HCT116 (cell line): ENCODE data around the gene SEMA5B. TPM values are rescaled to one million over a fixed set of nuclear protein-coding genes. Genes with fewer than 3 reads are reported as not detected.

Experiments used
- ATAC-seq: fragments of 200-7000 bp; cut with Tn5 transposase; 2 replicates; pipeline ENCODE4 v1.9.1; 2020; ENCODE audit warnings: mild to moderate bottlenecking, moderate library complexity
- BruUV-seq: library from RNA; stranded (reverse); fragments of 400-500 nt; replicated peaks from 2 replicates; lab custom pipeline; 2021; lab: Mats Ljungman, UMichigan
- CTCF ChIA-PET: fragments of 300-600 bp; sonication (Branson Sonifier 250); formaldehyde crosslinking; loops from one replicate; lab custom pipeline; 2021; ENCODE audit warnings: antibody characterized with exemption; lab: Charles Lee
- POLR2A ChIA-PET: fragments of 300-600, 350-600 bp; sonication (Branson Sonifier 250); formaldehyde crosslinking; loops from one replicate; lab custom pipeline; 2021; ENCODE audit warnings: antibody characterized with exemption; lab: Charles Lee
- RAD21 ChIA-PET, 2 experiments: fragments of 300-600 bp; sonication (Branson Sonifier 250); formaldehyde crosslinking; loops; one replicate each; lab custom pipeline; 2023; ENCODE audit warnings: low total read pairs in 2 of 2; ENCODE audit not compliant: uncharacterized antibody in 2 of 2, unreplicated experiment in 2 of 2, low non-redundant PET in 1 of 2; lab: Charles Lee
- DNase-seq: peaks from one replicate; pipeline ENCODE4 v3.0.0-alpha.2; 2010; ENCODE audit warnings: low read depth, low spot score
- H2AFZ ChIP-seq: fragments of 200-600 bp; shearing (Covaris generic), sonication (generic); 2 replicates; pipeline ENCODE4 v1.6.1; 2017; ENCODE audit warnings: low read depth, mixed run types, mixed read lengths, antibody characterized with exemption, low read length; ENCODE audit not compliant: poor library complexity, severe bottlenecking
- H3K27ac ChIP-seq: 2 replicates; pipeline ENCODE4 v1.5.1; 2012; ENCODE audit warnings: low read depth, low read length
- H3K27me3 ChIP-seq: fragments of 200-600 bp; sonication (generic); 2 replicates; pipeline ENCODE4 v1.6.1; 2016; ENCODE audit warnings: mixed run types, low read length, mixed read lengths; ENCODE audit not compliant: insufficient read depth
- H3K36me3 ChIP-seq, 2 experiments: fragments of 200-500 bp in 1 of 2; fragments of 200-600 bp in 1 of 2; sonication (Bioruptor generic) in 1 of 2; sonication (generic) in 1 of 2; 2 replicates each; pipeline versions ENCODE4 v1.5.1 to v1.6.1; 2014 to 2016; ENCODE audit warnings: low read length in 2 of 2, inconsistent platforms in 1 of 2, mixed read lengths in 1 of 2, mixed run types in 1 of 2; ENCODE audit not compliant: insufficient read depth in 2 of 2, control insufficient read depth in 1 of 2
- H3K4me1 ChIP-seq, 2 experiments: fragments of 200-600 bp in 1 of 2; sonication (generic) in 1 of 2; 2 replicates each; pipeline versions ENCODE4 v1.5.1 to v1.6.1; 2012 to 2017; ENCODE audit warnings: low read length in 2 of 2, inconsistent platforms in 1 of 2, mild to moderate bottlenecking in 1 of 2, mixed read lengths in 1 of 2, mixed run types in 1 of 2, moderate library complexity in 1 of 2; ENCODE audit not compliant: insufficient read depth in 2 of 2, control insufficient read depth in 1 of 2
- H3K4me2 ChIP-seq: fragments of 200-600 bp; sonication (generic); 2 replicates; pipeline ENCODE4 v1.6.1; 2017; ENCODE audit warnings: mixed run types, low read length, mixed read lengths
- H3K4me3 ChIP-seq, 2 experiments: fragments of 200-600 bp in 1 of 2; sonication (generic) in 1 of 2; replicated peaks in 1 of 2; 2 replicates each; pipeline ENCODE4 v1.5.1; 2011 to 2016; ENCODE audit warnings: low read length in 2 of 2, control low read depth in 1 of 2, low read depth in 1 of 2, mild to moderate bottlenecking in 1 of 2, mixed read lengths in 1 of 2, mixed run types in 1 of 2
- H3K79me2 ChIP-seq: fragments of 200-600 bp; sonication (generic); 2 replicates; pipeline ENCODE4 v1.6.1; 2017; ENCODE audit warnings: mild to moderate bottlenecking, mixed run types, low read length, moderate library complexity, mixed read lengths; ENCODE audit not compliant: insufficient read depth
- H3K9ac ChIP-seq: fragments of 200-600 bp; sonication (generic); 2 replicates; pipeline ENCODE4 v1.6.1; 2016; ENCODE audit warnings: low read length, mixed read lengths
- H3K9me2 ChIP-seq: fragments of 200-600 bp; sonication (generic), shearing (Covaris generic); 2 replicates; pipeline ENCODE4 v1.6.1; 2017; ENCODE audit warnings: mixed run types, mild to moderate bottlenecking, moderate library complexity; ENCODE audit not compliant: insufficient read depth
- H3K9me3 ChIP-seq, 2 experiments: fragments of 200-500 bp in 1 of 2; fragments of 200-600 bp in 1 of 2; sonication (Bioruptor generic) in 1 of 2; sonication (generic) in 1 of 2; 2 replicates each; pipeline ENCODE4 v1.6.1; 2014 to 2017; ENCODE audit warnings: low read length in 2 of 2, mixed read lengths in 2 of 2, inconsistent platforms in 1 of 2, low read depth in 1 of 2, mild to moderate bottlenecking in 1 of 2, mixed run types in 1 of 2, moderate library complexity in 1 of 2; ENCODE audit not compliant: control insufficient read depth in 1 of 2, insufficient read depth in 1 of 2
- H4K20me1 ChIP-seq: fragments of 200-600 bp; sonication (generic), shearing (Covaris generic); 2 replicates; pipeline ENCODE4 v1.6.1; 2017; ENCODE audit warnings: mixed run types, mild to moderate bottlenecking, moderate library complexity; ENCODE audit not compliant: insufficient read depth
- ATF3 ChIP-seq: IDR thresholded peaks from 2 replicates; pipeline ENCODE4 v1.6.1; 2012
- CBX3 ChIP-seq: IDR thresholded peaks from 2 replicates; pipeline ENCODE4 v1.6.1; 2012; ENCODE audit warnings: low read depth
- CEBPB ChIP-seq: IDR thresholded peaks from 2 replicates; pipeline ENCODE4 v1.6.1; 2012; ENCODE audit warnings: low read depth
- EGR1 ChIP-seq: IDR thresholded peaks from 2 replicates; pipeline ENCODE4 v1.6.1; 2012; ENCODE audit warnings: low read depth
- ELF1 ChIP-seq: IDR thresholded peaks from 2 replicates; pipeline ENCODE4 v1.6.1; 2012; ENCODE audit warnings: low read depth, borderline replicate concordance
- EZH2 ChIP-seq: fragments of 200-600 bp; sonication (generic); IDR thresholded peaks from 2 replicates; pipeline ENCODE4 v1.6.1; 2017; ENCODE audit warnings: antibody characterized with exemption, mixed run types
- EZH2phosphoT487 ChIP-seq: fragments of 200-600 bp; IDR thresholded peaks from 2 replicates; pipeline ENCODE4 v1.6.1; 2018; ENCODE audit warnings: antibody characterized with exemption, borderline replicate concordance
- FOSL1 ChIP-seq: IDR thresholded peaks from 2 replicates; pipeline ENCODE4 v1.6.1; 2012; ENCODE audit warnings: low read depth
- JUND ChIP-seq: IDR thresholded peaks from 2 replicates; pipeline ENCODE4 v1.6.1; 2012
- MAX ChIP-seq: IDR thresholded peaks from 2 replicates; pipeline ENCODE4 v1.6.1; 2012
- POLR2AphosphoS5 ChIP-seq: IDR thresholded peaks from 2 replicates; pipeline ENCODE4 v1.6.1; 2011; ENCODE audit warnings: mild to moderate bottlenecking, low read depth, low read length, moderate library complexity
- REST ChIP-seq: IDR thresholded peaks from 2 replicates; pipeline ENCODE4 v1.6.1; 2012; ENCODE audit warnings: low read depth
- SIN3A ChIP-seq: IDR thresholded peaks from 2 replicates; pipeline ENCODE4 v1.6.1; 2012; ENCODE audit warnings: low read depth
- SP1 ChIP-seq: IDR thresholded peaks from 2 replicates; pipeline ENCODE4 v1.6.1; 2012; ENCODE audit warnings: low read depth
- SRF ChIP-seq: IDR thresholded peaks from 2 replicates; pipeline ENCODE4 v1.6.1; 2012; ENCODE audit warnings: low read depth
- YY1 ChIP-seq: IDR thresholded peaks from 2 replicates; pipeline ENCODE4 v1.6.1; 2011; ENCODE audit warnings: low read length, low read depth, moderate library complexity, mild to moderate bottlenecking; ENCODE audit not compliant: insufficient replicate concordance; ENCODE audit errors: extremely low read depth
- ZBTB33 ChIP-seq: IDR thresholded peaks from 2 replicates; pipeline ENCODE4 v1.6.1; 2011; ENCODE audit warnings: mild to moderate bottlenecking, low read length, moderate library complexity; ENCODE audit not compliant: insufficient replicate concordance; ENCODE audit errors: extremely low read depth
- ZFX ChIP-seq: fragments of 450-650 bp; IDR thresholded peaks from 2 replicates; pipeline ENCODE4 v1.6.1; 2017
- ZNF274 ChIP-seq: fragments of 200-500 bp; sonication (Bioruptor generic); IDR thresholded peaks from 2 replicates; pipeline ENCODE4 v1.6.1; 2014; ENCODE audit warnings: mild to moderate bottlenecking, low read depth, low read length, inconsistent platforms
- intact Hi-C: fragments of 100-400 bp; cut with micrococcal nuclease; formaldehyde crosslinking; loops from 2 replicates; pipeline ENCODE4 v1.10.0; 2022
- total RNA-seq: library from RNA; stranded (reverse); gene quantifications from one replicate; pipeline ENCODE4 v1.2.1, GENCODE V29; 2021; ENCODE audit not compliant: unreplicated experiment

The SEMA5B gene
- total RNA-seq, 1 experiment from 2014 or later = 0.15 TPM

- no peak for ATAC-seq
- Histone ChIP-seq H3K4me1 (no peaks in the 10 kb centered on the region), H3K9me2 (no peaks in the 10 kb centered on the region), H3K36me3 (no peaks in the 10 kb centered on the region), H4K20me1 (no peaks in the 10 kb centered on the region), H3K4me2 (no peak overlapping the region), H3K27ac (no peak overlapping the region), H3K9me3 (no peaks in the 10 kb centered on the region), H3K9ac (no peak overlapping the region), H3K79me2 (no peaks in the 10 kb centered on the region), H3K4me3 (no peak overlapping the region), H3K27me3 (no peaks in the 10 kb centered on the region), H2AFZ (no peak overlapping the region)
- intact Hi-C loops = no loop called here
- TF ChIP-seq JUND (no peak), POLR2AphosphoS5 (no peak), CBX3 (no peak), EGR1 (no peak), CEBPB (no peak), EZH2phosphoT487 (no peak), ATF3 (no peak), FOSL1 (no peak), MAX (no peak), SP1 (no peak), EZH2 (no peak), ELF1 (no peak), ZNF274 (no peak), SRF (no peak), YY1 (no peak), ZFX (no peak), ZBTB33 (no peak), SIN3A (no peak), REST (no peak)
- ChIA-PET POLR2A (no interaction called here), CTCF (no interaction called here), RAD21 (no interaction called here)
- BruUV-seq = no TSS peak
- no peak for DNase-seq
Measured at GRCh38 chr3:122944671-122945161, 82.8 kb downstream of the SEMA5B start.
